Stomach (tissue), 4 donors: ENCODE results near the gene DACH1.

ENCODE experiments used
- EP300 ChIP-seq: sonication (generic); formaldehyde crosslinking; IDR thresholded peaks from one replicate; pipeline ENCODE4 v1.6.1; 2017; ENCODE audit warnings: antibody characterized with exemption
- POLR2A ChIP-seq, 4 donors: fragments of 450-650 bp; IDR thresholded peaks; one replicate each; pipeline ENCODE4 v1.6.1; 2016; ENCODE audit warnings: antibody characterized with exemption in 4 of 4, control low read depth in 2 of 4, mild to moderate bottlenecking in 1 of 4, moderate library complexity in 1 of 4
- POLR2AphosphoS5 ChIP-seq, 3 donors: sonication (generic); formaldehyde crosslinking; IDR thresholded peaks; one replicate each; pipeline ENCODE4 v1.6.1; 2016; ENCODE audit warnings: antibody characterized with exemption in 3 of 3
- TF ChIP-seq, protein P1 (sequence below), 7 experiments: fragments of 450-650 bp in 4 of 7; fragments of 200-600 bp in 3 of 7; sonication (generic) in 3 of 7; IDR thresholded peaks; one replicate each; pipeline ENCODE4 v1.5.1; 2016 to 2019; ENCODE audit warnings: antibody characterized with exemption in 7 of 7, control low read depth in 2 of 7, mild to moderate bottlenecking in 1 of 7

DNA sequence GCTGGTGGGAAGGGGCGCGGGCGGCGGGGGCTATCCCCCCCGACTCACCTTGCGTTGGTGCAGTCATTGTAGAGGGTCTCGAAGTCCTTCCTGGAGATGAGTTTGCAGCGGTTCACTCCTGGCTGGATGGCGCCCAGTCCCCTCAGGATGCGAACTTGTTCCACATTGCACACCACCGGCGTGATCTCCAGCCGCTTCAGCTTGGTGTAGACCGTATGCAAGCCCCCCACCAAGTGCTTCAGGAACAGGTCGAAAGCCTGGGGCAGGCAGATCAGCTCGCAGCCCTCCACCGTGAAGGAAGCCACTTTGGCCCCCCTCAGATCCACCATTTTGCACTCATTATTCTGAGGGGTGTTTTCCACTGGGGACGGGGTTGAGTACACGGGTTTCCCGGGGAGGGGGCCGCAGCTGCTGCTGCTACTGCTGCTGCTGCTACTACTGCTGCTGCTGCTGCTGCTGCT, 1.1 kb downstream of the DACH1 start:
- TF ChIP-seq, protein P1, sequence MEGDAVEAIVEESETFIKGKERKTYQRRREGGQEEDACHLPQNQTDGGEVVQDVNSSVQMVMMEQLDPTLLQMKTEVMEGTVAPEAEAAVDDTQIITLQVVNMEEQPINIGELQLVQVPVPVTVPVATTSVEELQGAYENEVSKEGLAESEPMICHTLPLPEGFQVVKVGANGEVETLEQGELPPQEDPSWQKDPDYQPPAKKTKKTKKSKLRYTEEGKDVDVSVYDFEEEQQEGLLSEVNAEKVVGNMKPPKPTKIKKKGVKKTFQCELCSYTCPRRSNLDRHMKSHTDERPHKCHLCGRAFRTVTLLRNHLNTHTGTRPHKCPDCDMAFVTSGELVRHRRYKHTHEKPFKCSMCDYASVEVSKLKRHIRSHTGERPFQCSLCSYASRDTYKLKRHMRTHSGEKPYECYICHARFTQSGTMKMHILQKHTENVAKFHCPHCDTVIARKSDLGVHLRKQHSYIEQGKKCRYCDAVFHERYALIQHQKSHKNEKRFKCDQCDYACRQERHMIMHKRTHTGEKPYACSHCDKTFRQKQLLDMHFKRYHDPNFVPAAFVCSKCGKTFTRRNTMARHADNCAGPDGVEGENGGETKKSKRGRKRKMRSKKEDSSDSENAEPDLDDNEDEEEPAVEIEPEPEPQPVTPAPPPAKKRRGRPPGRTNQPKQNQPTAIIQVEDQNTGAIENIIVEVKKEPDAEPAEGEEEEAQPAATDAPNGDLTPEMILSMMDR (IDR thresholded peaks at IDR 0.05), result no peak
- TF ChIP-seq POLR2A (IDR thresholded peaks at IDR 0.05) (no peak), EP300 (no peak), POLR2AphosphoS5 (IDR thresholded peaks at IDR 0.05) (no peak)
